IMR-90 (cell line): ENCODE results near the gene ZNF561.

Experiments used
- BHLHE40 ChIP-seq: fragments of 150-350 bp; IDR thresholded peaks from 2 replicates; pipeline ENCODE4 v1.6.1; 2016; ENCODE audit warnings: mild to moderate bottlenecking, low read depth, low read length
- CHD1 ChIP-seq: IDR thresholded peaks from 2 replicates; pipeline ENCODE4 v1.6.1; 2012; ENCODE audit warnings: low read depth, low read length, improper control_type of control experiment
- CTCF ChIP-seq: conservative IDR thresholded peaks from 2 replicates; pipeline ENCODE4 v1.5.1; 2012; ENCODE audit warnings: mild to moderate bottlenecking, low read depth, low read length, improper control_type of control experiment
- ELK1 ChIP-seq: fragments of 150-350 bp; IDR thresholded peaks from 2 replicates; pipeline ENCODE4 v1.6.1; 2016; ENCODE audit warnings: low read depth, mild to moderate bottlenecking, low read length, moderate library complexity, borderline replicate concordance
- FOS ChIP-seq: fragments of 150-350 bp; IDR thresholded peaks from 2 replicates; pipeline ENCODE4 v1.6.1; 2016; ENCODE audit warnings: low read depth, low read length
- MAFK ChIP-seq: IDR thresholded peaks from 2 replicates; pipeline ENCODE4 v1.6.1; 2012; ENCODE audit warnings: low read depth, low read length, improper control_type of control experiment
- MXI1 ChIP-seq: IDR thresholded peaks from 2 replicates; pipeline ENCODE4 v1.6.1; 2012; ENCODE audit warnings: low read depth, mild to moderate bottlenecking, low read length, moderate library complexity, borderline replicate concordance
- POLR2A ChIP-seq: IDR thresholded peaks from 2 replicates; pipeline ENCODE4 v1.6.1; 2012; ENCODE audit warnings: mild to moderate bottlenecking, low read depth, low read length
- RCOR1 ChIP-seq: IDR thresholded peaks from 2 replicates; pipeline ENCODE4 v1.6.1; 2012; ENCODE audit warnings: mild to moderate bottlenecking, low read length, improper control_type of control experiment; ENCODE audit not compliant: insufficient replicate concordance
- RFX5 ChIP-seq: IDR thresholded peaks from 2 replicates; pipeline ENCODE4 v1.8.0; 2012; ENCODE audit warnings: low read depth, mild to moderate bottlenecking, low read length, moderate library complexity
- SMC3 ChIP-seq: fragments of 150-350 bp; IDR thresholded peaks from 2 replicates; pipeline ENCODE4 v1.6.1; 2016; ENCODE audit warnings: low read depth, mild to moderate bottlenecking, antibody characterized with exemption, low read length, moderate library complexity

GRCh38 chr19:9565900-9566705 lies 54.9 kb downstream of the ZNF561 start:
- no peak for TF ChIP-seq RFX5
- TF ChIP-seq SMC3: no peak
- no peak for TF ChIP-seq CTCF
- no peak for TF ChIP-seq MAFK
- TF ChIP-seq POLR2A: no peak
- TF ChIP-seq RCOR1: no peak
- TF ChIP-seq BHLHE40: no peak
- TF ChIP-seq MXI1: no peak
- TF ChIP-seq FOS: no peak
- TF ChIP-seq CHD1: no peak
- no peak for TF ChIP-seq ELK1
